HEK293 (cell line): ENCODE measurements around the gene SIAE.

ENCODE experiments used
- CTCF ChIA-PET: fragments of 350-600 bp; formaldehyde crosslinking; extraction: SDS; loops from one replicate; lab custom pipeline; 2021; ENCODE audit warnings: antibody characterized with exemption; lab: Yijun Ruan, JAX
- POLR2A ChIA-PET: fragments of 300-600 bp; formaldehyde crosslinking; extraction: SDS; loops from one replicate; lab custom pipeline; 2020; ENCODE audit warnings: antibody characterized with exemption, inconsistent platforms; lab: Yijun Ruan, JAX
- H3K27ac ChIP-seq: fragments of 200-500 bp; sonication (Bioruptor generic); 2 replicates; pipeline ENCODE4 v1.5.1; 2014; ENCODE audit warnings: low read depth, low read length, control low read depth, inconsistent platforms; ENCODE audit errors: extremely low read depth
- H3K36me3 ChIP-seq, 2 experiments: fragments of 200-500 bp in 1 of 2; sonication (Bioruptor generic) in 1 of 2; 1 replicate in 1 of 2; 2 replicates in 1 of 2; pipeline ENCODE4 v1.5.1; 2014 to 2017; ENCODE audit warnings: inconsistent platforms in 2 of 2, low read length in 2 of 2; ENCODE audit not compliant: control insufficient read depth in 2 of 2, insufficient read depth in 1 of 2
- H3K4me1 ChIP-seq: fragments of 200-500 bp; sonication (Bioruptor generic); 2 replicates; pipeline ENCODE4 v1.5.1; 2014; ENCODE audit warnings: mild to moderate bottlenecking, low read length, inconsistent platforms; ENCODE audit not compliant: control insufficient read depth, insufficient read depth
- H3K4me3 ChIP-seq: 2 replicates; pipeline ENCODE4 v1.5.1; 2011; ENCODE audit warnings: low read depth, mild to moderate bottlenecking, control low read depth, low read length, moderate library complexity
- H3K9me3 ChIP-seq: fragments of 200-500 bp; sonication (Bioruptor generic); 2 replicates; pipeline ENCODE4 v1.5.1; 2014; ENCODE audit warnings: low read depth, low read length, inconsistent platforms; ENCODE audit not compliant: control insufficient read depth, insufficient read depth
- BCL11B ChIP-seq: fragments of 450-650 bp; formaldehyde crosslinking; IDR thresholded peaks from 2 replicates; pipeline ENCODE4 v1.5.1; 2016; ENCODE audit warnings: low read depth, missing biosample characterization, missing genetic modification characterization
- GLI2 ChIP-seq: fragments of 450-650 bp; formaldehyde crosslinking; IDR thresholded peaks from 2 replicates; pipeline ENCODE4; 2017; ENCODE audit warnings: missing biosample characterization, missing genetic modification characterization, low read depth, borderline replicate concordance
- GLIS1 ChIP-seq: fragments of 450-650 bp; formaldehyde crosslinking; IDR thresholded peaks from 2 replicates; pipeline ENCODE4 v1.5.1; 2016; ENCODE audit warnings: missing biosample characterization, missing genetic modification characterization
- MZF1 ChIP-seq: fragments of 450-650 bp; formaldehyde crosslinking; IDR thresholded peaks from 2 replicates; pipeline ENCODE4 v1.5.1; 2017; ENCODE audit warnings: missing biosample characterization, missing genetic modification characterization, borderline replicate concordance
- SALL2 ChIP-seq: fragments of 450-650 bp; formaldehyde crosslinking; IDR thresholded peaks from 2 replicates; pipeline ENCODE4 v1.5.0; 2017; ENCODE audit warnings: missing biosample characterization, mild to moderate bottlenecking, missing genetic modification characterization, borderline replicate concordance
- SCRT1 ChIP-seq: fragments of 450-650 bp; formaldehyde crosslinking; IDR thresholded peaks from 2 replicates; pipeline ENCODE4 v1.5.1; 2016; ENCODE audit warnings: missing biosample characterization, missing genetic modification characterization, borderline replicate concordance
- SCRT2 ChIP-seq: fragments of 450-650 bp; formaldehyde crosslinking; IDR thresholded peaks from 2 replicates; pipeline ENCODE4 v1.5.1; 2016; ENCODE audit warnings: missing biosample characterization, missing genetic modification characterization
- ZFP41 ChIP-seq: fragments of 450-650 bp; formaldehyde crosslinking; IDR thresholded peaks from 2 replicates; pipeline ENCODE4 v1.5.1; 2016; ENCODE audit warnings: missing biosample characterization, missing genetic modification characterization, borderline replicate concordance
- ZNF114 ChIP-seq: fragments of 450-650 bp; formaldehyde crosslinking; IDR thresholded peaks from 2 replicates; pipeline ENCODE4 v1.5.0; 2017; ENCODE audit warnings: missing biosample characterization, missing genetic modification characterization
- ZNF138 ChIP-seq: fragments of 450-650 bp; formaldehyde crosslinking; IDR thresholded peaks from 2 replicates; pipeline ENCODE4 v1.5.1; 2016; ENCODE audit warnings: missing biosample characterization, missing genetic modification characterization, borderline replicate concordance
- ZNF174 ChIP-seq: fragments of 450-650 bp; formaldehyde crosslinking; IDR thresholded peaks from 2 replicates; pipeline ENCODE4 v1.5.0; 2017; ENCODE audit warnings: missing biosample characterization, mild to moderate bottlenecking, missing genetic modification characterization
- ZNF211 ChIP-seq: fragments of 450-650 bp; formaldehyde crosslinking; IDR thresholded peaks from 2 replicates; pipeline ENCODE4 v1.5.1; 2016; ENCODE audit warnings: low read depth, missing biosample characterization, missing genetic modification characterization
- ZNF423 ChIP-seq: fragments of 450-650 bp; formaldehyde crosslinking; IDR thresholded peaks from 2 replicates; pipeline ENCODE4 v1.5.1; 2016; ENCODE audit warnings: missing biosample characterization, missing genetic modification characterization
- ZNF664 ChIP-seq: fragments of 450-650 bp; formaldehyde crosslinking; IDR thresholded peaks from 2 replicates; pipeline ENCODE4 v1.5.1; 2016; ENCODE audit warnings: missing biosample characterization, missing genetic modification characterization
- ZNF791 ChIP-seq: fragments of 450-650 bp; formaldehyde crosslinking; IDR thresholded peaks from 2 replicates; pipeline ENCODE4 v1.5.1; 2016; ENCODE audit warnings: missing biosample characterization, missing genetic modification characterization
- ZXDB ChIP-seq: fragments of 450-650 bp; formaldehyde crosslinking; IDR thresholded peaks from 2 replicates; pipeline ENCODE4 v1.5.1; 2016; ENCODE audit warnings: missing biosample characterization, missing genetic modification characterization
- TF ChIP-seq, protein P1 (sequence below): fragments of 450-650 bp; formaldehyde crosslinking; IDR thresholded peaks from 2 replicates; pipeline ENCODE4 v1.5.1; 2016; ENCODE audit warnings: missing biosample characterization, missing genetic modification characterization
- TF ChIP-seq, protein P2 (sequence below): sonication (generic); formaldehyde crosslinking; IDR thresholded peaks from 2 replicates; pipeline ENCODE4 v1.8.1; 2022; ENCODE audit warnings: mild to moderate bottlenecking, moderate library complexity, missing genetic modification reagents
- TF ChIP-seq, protein P3 (sequence below): fragments of 450-650 bp; formaldehyde crosslinking; IDR thresholded peaks from 2 replicates; pipeline ENCODE4 v1.5.1; 2017; ENCODE audit warnings: missing biosample characterization, missing genetic modification characterization

The SIAE gene

DNA sequence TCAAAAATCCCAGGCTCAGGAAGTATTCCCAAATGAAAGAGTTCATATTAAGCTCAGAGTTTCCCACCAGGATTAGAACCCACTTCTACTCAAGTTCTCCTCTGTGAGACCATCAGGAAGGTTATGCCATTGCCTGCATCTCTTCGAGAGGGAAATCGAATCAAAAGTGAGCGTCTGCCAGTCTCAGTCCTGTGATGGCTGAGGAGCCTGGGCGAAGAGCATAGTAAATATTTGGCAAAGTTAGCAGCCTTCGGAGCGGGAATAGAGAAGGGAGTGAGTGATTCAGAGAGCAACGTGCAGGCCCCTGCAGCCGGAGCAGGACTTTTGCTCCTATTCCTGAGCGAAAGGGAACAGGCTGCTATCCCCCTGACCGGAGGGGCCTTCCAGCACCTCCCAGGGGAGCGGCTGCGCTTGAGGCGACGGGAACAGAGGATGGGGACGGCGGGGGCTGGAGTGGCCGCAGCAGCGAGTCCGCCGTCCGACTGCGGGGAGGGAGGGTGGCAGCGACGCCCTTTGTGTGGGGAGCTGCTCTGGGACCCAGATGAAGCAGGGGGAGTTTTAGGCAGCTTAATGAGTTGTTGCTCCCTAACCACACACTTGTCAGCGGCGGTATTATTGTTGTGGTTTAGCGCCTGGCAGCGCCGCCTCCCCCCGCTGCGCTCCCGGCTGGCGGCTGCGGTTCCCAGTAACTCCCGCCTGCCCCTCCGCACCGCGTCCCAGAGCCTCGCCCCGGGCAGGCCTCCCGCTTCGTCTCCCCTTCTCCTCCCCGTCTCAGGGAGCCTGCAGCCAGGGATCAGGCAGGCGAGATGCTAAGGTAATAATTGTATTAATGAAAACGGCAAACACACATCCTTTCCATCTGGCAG is 44.5 kb upstream of the SIAE start (continued):
- TF ChIP-seq BCL11B = peak; percentile 42; the same call in 1 of the 2 replicates
- TF ChIP-seq MZF1 = peak; percentile 77
- TF ChIP-seq ZXDB = 0 out of 2 replicates have a peak, but pooled peaks have one; percentile 26
- TF ChIP-seq, protein P1, sequence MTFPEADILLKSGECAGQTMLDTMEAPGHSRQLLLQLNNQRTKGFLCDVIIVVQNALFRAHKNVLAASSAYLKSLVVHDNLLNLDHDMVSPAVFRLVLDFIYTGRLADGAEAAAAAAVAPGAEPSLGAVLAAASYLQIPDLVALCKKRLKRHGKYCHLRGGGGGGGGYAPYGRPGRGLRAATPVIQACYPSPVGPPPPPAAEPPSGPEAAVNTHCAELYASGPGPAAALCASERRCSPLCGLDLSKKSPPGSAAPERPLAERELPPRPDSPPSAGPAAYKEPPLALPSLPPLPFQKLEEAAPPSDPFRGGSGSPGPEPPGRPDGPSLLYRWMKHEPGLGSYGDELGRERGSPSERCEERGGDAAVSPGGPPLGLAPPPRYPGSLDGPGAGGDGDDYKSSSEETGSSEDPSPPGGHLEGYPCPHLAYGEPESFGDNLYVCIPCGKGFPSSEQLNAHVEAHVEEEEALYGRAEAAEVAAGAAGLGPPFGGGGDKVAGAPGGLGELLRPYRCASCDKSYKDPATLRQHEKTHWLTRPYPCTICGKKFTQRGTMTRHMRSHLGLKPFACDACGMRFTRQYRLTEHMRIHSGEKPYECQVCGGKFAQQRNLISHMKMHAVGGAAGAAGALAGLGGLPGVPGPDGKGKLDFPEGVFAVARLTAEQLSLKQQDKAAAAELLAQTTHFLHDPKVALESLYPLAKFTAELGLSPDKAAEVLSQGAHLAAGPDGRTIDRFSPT (tag by site-specific recombination) = peak; percentile 55; the same call in 1 of the 2 replicates
- TF ChIP-seq, protein P2, sequence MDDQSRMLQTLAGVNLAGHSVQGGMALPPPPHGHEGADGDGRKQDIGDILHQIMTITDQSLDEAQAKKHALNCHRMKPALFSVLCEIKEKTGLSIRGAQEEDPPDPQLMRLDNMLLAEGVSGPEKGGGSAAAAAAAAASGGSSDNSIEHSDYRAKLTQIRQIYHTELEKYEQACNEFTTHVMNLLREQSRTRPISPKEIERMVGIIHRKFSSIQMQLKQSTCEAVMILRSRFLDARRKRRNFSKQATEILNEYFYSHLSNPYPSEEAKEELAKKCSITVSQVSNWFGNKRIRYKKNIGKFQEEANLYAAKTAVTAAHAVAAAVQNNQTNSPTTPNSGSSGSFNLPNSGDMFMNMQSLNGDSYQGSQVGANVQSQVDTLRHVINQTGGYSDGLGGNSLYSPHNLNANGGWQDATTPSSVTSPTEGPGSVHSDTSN (CRISPR knock-in tag) = no peak
- TF ChIP-seq ZNF174 (tag by site-specific recombination) = no peak
- TF ChIP-seq, protein P3, sequence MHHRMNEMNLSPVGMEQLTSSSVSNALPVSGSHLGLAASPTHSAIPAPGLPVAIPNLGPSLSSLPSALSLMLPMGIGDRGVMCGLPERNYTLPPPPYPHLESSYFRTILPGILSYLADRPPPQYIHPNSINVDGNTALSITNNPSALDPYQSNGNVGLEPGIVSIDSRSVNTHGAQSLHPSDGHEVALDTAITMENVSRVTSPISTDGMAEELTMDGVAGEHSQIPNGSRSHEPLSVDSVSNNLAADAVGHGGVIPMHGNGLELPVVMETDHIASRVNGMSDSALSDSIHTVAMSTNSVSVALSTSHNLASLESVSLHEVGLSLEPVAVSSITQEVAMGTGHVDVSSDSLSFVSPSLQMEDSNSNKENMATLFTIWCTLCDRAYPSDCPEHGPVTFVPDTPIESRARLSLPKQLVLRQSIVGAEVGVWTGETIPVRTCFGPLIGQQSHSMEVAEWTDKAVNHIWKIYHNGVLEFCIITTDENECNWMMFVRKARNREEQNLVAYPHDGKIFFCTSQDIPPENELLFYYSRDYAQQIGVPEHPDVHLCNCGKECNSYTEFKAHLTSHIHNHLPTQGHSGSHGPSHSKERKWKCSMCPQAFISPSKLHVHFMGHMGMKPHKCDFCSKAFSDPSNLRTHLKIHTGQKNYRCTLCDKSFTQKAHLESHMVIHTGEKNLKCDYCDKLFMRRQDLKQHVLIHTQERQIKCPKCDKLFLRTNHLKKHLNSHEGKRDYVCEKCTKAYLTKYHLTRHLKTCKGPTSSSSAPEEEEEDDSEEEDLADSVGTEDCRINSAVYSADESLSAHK (tag by site-specific recombination) = peak; percentile 43; the same call in 1 of the 2 replicates
- no peak for TF ChIP-seq ZNF138 (tag by site-specific recombination)
- TF ChIP-seq ZNF791 (tag by site-specific recombination) = no peak
- no peak for TF ChIP-seq ZFP41 (tag by site-specific recombination)
- no peak for TF ChIP-seq ZNF114 (tag by site-specific recombination)
- peak; percentile 60; the same call in 1 of the 2 replicates for TF ChIP-seq ZNF423 (tag by site-specific recombination)
- TF ChIP-seq SALL2 (tag by site-specific recombination) = no peak
- TF ChIP-seq ZNF664 (tag by site-specific recombination) = no peak
- peak; percentile 91 for TF ChIP-seq GLIS1

DNA sequence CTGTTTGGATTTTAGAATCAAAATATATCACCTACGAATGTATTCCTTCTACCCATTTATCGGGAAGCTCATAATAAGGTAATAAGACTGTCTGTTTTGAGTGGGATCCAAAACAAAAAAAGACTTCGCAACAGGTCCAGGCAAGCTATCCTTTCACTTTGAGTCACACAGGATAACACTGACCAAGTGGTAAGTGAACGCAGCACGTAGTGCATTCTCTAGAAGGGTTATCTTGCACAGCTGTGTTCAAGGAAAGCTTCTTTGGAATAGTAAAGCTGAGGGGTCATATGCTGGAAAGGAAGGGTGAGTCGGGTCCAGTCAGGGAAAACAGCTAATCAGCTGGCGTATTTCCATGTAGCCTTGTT is 43.9 kb upstream of the SIAE start:
- Histone ChIP-seq H3K9me3 (no peaks in the 10 kb centered on the region), H3K27ac (no peak overlapping the region), H3K4me3 (no peak overlapping the region), H3K4me1 (no peaks in the 10 kb centered on the region), H3K36me3 (no peaks in the 10 kb centered on the region)
- ChIA-PET POLR2A (interaction anchor here (1.0 kb wide), 1 partner anchor 44 kb away, joined by 5 read pairs; the partner anchor contains the start of genes SIAE and SPA17), CTCF (interaction anchor here (0.6 to 1.1 kb wide), 4 partner anchors 22 to 1009 kb away, joined by 3 read pairs; no protein-coding TSS in a partner anchor)
- TF ChIP-seq SCRT1 (tag by site-specific recombination) = 0 out of 2 replicates have a peak, but pooled peaks have one; percentile 40
- no peak for TF ChIP-seq ZNF211 (tag by site-specific recombination)
- TF ChIP-seq SCRT2 (tag by site-specific recombination) = peak; percentile 37; the same call in 1 of the 2 replicates
- TF ChIP-seq GLI2 (tag by site-specific recombination) = no peak
